GF-D8 (cell line): ENCODE data around the gene ERAP2.
"Not testable (repeated sequence)": the region's sequence is repeated elsewhere in the genome, so short reads cannot be mapped to it uniquely, and the experiment has no call there.

ENCODE experiments used
- DNase-seq: peaks from one replicate; lab custom pipeline; 2025; lab: John Stamatoyannopoulos, UW

The ERAP2 gene

GRCh38 chr5:96863949-96864584, 12.2 kb upstream of the ERAP2 start:
- DNase-seq, result no peak

- DNase-seq, result no peak
These were observed 11.3 kb upstream of the ERAP2 start for GRCh38 chr5:96864922-96865530.

GRCh38 chr5:96868603-96869371, 7.5 kb upstream of the ERAP2 start:
- no peak for DNase-seq

- DNase-seq, result no peak
These were observed 7.0 kb upstream of the ERAP2 start for GRCh38 chr5:96869372-96869641.

GRCh38 chr5:96870094-96871026, 5.9 kb upstream of the ERAP2 start:
- no peak for DNase-seq

GRCh38 chr5:96871027-96871399, 5.3 kb upstream of the ERAP2 start:
- DNase-seq, result no peak

GRCh38 chr5:96871686-96872085, 4.6 kb upstream of the ERAP2 start:
- DNase-seq, result no peak

GRCh38 chr5:96873449-96873848, 2.9 kb upstream of the ERAP2 start:
- DNase-seq, result no peak

GRCh38 chr5:96874631-96875030, 1.7 kb upstream of the ERAP2 start:
- no peak for DNase-seq

GRCh38 chr5:96875791-96876291, 459 bp upstream of the ERAP2 start:
- DNase-seq, result no peak

GRCh38 chr5:96876977-96877469, 723 bp downstream of the ERAP2 start:
- not testable (repeated sequence) for DNase-seq

GRCh38 chr5:96879665-96880064, 3.4 kb downstream of the ERAP2 start:
- DNase-seq, result no peak

GRCh38 chr5:96880444-96881164, 4.3 kb downstream of the ERAP2 start:
- DNase-seq, result no peak

GRCh38 chr5:96881511-96882115, 5.3 kb downstream of the ERAP2 start:
- DNase-seq, result no peak

- DNase-seq, result no peak
These were observed 7.6 kb downstream of the ERAP2 start for GRCh38 chr5:96883871-96884270.

- DNase-seq, result no peak
These were observed 8.7 kb downstream of the ERAP2 start for GRCh38 chr5:96884995-96885394.

- no peak for DNase-seq
These were observed 9.4 kb downstream of the ERAP2 start for GRCh38 chr5:96885518-96886338.

- DNase-seq, result no peak
These were observed 17.0 kb downstream of the ERAP2 start for GRCh38 chr5:96893342-96893741.

GRCh38 chr5:96896276-96896675, 20.0 kb downstream of the ERAP2 start:
- DNase-seq, result no peak

- DNase-seq, result no peak
These were observed 20.5 kb downstream of the ERAP2 start for GRCh38 chr5:96896806-96897205.
